Measurements from ENCODE around the gene ABHD6.
"Not testable (repeated sequence)": the region's sequence is repeated elsewhere in the genome, so short reads cannot be mapped to it uniquely, and the experiment has no call there.

ABHD6 gene

DNA sequence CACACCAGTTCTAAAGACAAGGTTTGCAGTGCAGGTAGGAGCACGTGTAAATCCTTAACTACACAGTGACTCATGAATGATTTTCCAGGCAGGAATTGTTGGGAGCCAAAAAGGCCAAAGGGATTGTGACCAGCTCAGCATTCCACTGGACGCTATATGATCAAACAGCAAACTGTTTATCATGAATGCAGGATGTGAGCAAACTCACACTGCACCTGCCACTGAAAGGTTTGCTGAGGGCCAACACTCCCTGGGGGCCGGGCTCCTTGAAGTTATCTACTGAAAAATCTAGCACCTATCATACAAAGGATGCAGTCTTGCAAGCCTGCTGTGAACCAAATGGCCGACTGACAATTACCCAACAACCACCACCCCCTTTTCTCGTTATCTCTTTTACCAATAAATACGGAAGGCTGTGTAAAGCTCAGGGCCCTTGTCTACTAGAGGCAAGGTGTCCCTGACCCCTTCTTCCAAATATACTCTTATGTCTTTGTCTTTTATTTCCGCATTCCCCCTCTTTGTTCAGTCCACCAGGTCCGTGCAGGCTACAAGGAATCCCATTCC, 15.3 kb upstream of the ABHD6 start:
- Histone ChIP-seq H3K4me3 (ENCODE audit: low read length in 2 of 2) (no peak overlapping the region), H3K36me3 (ENCODE audit: control insufficient read depth in 2 of 2, insufficient read depth in 2 of 2, low read length in 2 of 2) (no peaks in the 10 kb centered on the region), H3K4me1 (ENCODE audit: control insufficient read depth in 2 of 2, insufficient read depth in 2 of 2, low read length in 2 of 2) (peaks cover 0 to 3% of the 10 kb centered on the region in 2 donors), H3K27me3 (ENCODE audit: control insufficient read depth in 2 of 2, insufficient read depth in 2 of 2, low read length in 2 of 2) (no peaks in the 10 kb centered on the region), H3K27ac (ENCODE audit: low read depth in 2 of 2, low read length in 2 of 2) (no peak overlapping the region), H3K9me3 (ENCODE audit: control insufficient read depth in 2 of 2, low read length in 2 of 2) (no peaks in the 10 kb centered on the region), H3K9ac (ENCODE audit: low read depth in 1 of 2, low read length in 2 of 2) (no peak overlapping the region)

GRCh38 chr3:58223855-58224254, 13.7 kb upstream of the ABHD6 start:
- Histone ChIP-seq H3K9ac (ENCODE audit: low read depth in 1 of 2, low read length in 2 of 2) (no peak overlapping the region), H3K4me1 (ENCODE audit: control insufficient read depth in 2 of 2, insufficient read depth in 2 of 2, low read length in 2 of 2) (no peaks in the 10 kb centered on the region), H3K4me3 (ENCODE audit: low read length in 2 of 2) (no peak overlapping the region), H3K36me3 (ENCODE audit: control insufficient read depth in 2 of 2, insufficient read depth in 2 of 2, low read length in 2 of 2) (no peaks in the 10 kb centered on the region), H3K27me3 (ENCODE audit: control insufficient read depth in 2 of 2, insufficient read depth in 2 of 2, low read length in 2 of 2) (no peaks in the 10 kb centered on the region), H3K9me3 (ENCODE audit: control insufficient read depth in 2 of 2, low read length in 2 of 2) (no peaks in the 10 kb centered on the region), H3K27ac (ENCODE audit: low read depth in 2 of 2, low read length in 2 of 2) (no peak overlapping the region)

DNA sequence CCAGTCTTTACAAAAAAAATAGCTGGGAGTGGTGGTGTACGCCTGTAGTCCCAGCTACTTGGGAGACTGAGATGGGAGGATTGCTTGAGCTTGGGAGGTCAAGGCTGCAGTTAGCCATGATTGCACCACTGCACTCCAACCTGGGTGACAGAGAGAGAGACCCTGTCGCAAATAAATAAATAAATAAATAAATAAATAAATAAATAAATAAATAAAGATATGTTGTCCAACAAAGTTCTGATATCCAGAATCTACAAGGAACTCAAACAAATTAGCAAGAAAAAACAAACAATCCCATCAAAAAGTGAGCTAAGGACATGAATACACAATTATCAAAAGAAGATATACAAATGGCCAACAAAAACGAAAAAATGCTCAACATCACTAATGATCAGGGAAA, 9.7 kb upstream of the ABHD6 start:
- not testable (repeated sequence) for H3K36me3 ChIP-seq (ENCODE audit: control insufficient read depth in 2 of 2, insufficient read depth in 2 of 2, low read length in 2 of 2); H3K4me1 ChIP-seq (ENCODE audit: control insufficient read depth in 2 of 2, insufficient read depth in 2 of 2, low read length in 2 of 2); H3K27me3 ChIP-seq (ENCODE audit: control insufficient read depth in 2 of 2, insufficient read depth in 2 of 2, low read length in 2 of 2); H3K9ac ChIP-seq (ENCODE audit: low read depth in 1 of 2, low read length in 2 of 2); H3K9me3 ChIP-seq (ENCODE audit: control insufficient read depth in 2 of 2, low read length in 2 of 2); H3K27ac ChIP-seq (ENCODE audit: low read depth in 2 of 2, low read length in 2 of 2); H3K4me3 ChIP-seq (ENCODE audit: low read length in 2 of 2)

DNA sequence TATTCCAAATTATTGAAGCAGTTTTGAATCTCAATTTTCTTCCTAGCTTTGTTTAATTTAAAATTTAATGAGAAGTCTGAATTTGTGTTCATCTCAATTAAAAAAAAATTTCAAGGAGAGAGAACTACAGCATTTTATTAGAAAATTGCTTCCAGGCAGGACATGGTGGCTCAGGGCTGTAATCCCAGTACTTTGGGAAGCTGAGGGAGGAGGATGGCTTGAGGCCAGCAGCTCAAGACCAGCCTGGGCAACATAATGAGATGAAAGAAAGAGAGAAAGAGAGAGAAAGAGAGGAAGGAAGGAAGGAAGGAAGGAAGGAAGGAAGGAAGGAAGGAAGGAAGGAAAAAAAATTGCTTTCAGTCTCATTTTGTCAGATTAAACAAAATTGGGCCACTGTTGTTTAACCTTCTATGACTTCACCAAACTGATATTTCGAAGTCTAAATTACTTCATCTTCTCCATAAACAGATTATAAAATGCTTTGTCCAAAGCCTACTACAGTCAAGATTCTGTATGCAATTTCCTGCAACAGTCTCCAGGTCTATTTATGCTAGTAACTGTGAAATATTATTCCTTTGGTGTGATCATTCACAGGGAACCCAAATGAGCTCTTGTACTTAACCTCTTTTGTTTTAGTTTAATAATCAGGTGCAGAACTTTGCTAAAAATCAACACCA, 6.6 kb upstream of the ABHD6 start:
- Histone ChIP-seq H3K4me1 (ENCODE audit: control insufficient read depth in 2 of 2, insufficient read depth in 2 of 2, low read length in 2 of 2) (no peaks in the 10 kb centered on the region), H3K4me3 (ENCODE audit: low read length in 2 of 2) (no peak overlapping the region), H3K9ac (ENCODE audit: low read depth in 1 of 2, low read length in 2 of 2) (no peak overlapping the region), H3K27ac (ENCODE audit: low read depth in 2 of 2, low read length in 2 of 2) (no peak overlapping the region), H3K9me3 (ENCODE audit: control insufficient read depth in 2 of 2, low read length in 2 of 2) (no peaks in the 10 kb centered on the region), H3K27me3 (ENCODE audit: control insufficient read depth in 2 of 2, insufficient read depth in 2 of 2, low read length in 2 of 2) (no peaks in the 10 kb centered on the region), H3K36me3 (ENCODE audit: control insufficient read depth in 2 of 2, insufficient read depth in 2 of 2, low read length in 2 of 2) (no peaks in the 10 kb centered on the region)

GRCh38 chr3:58231666-58232065, 5.9 kb upstream of the ABHD6 start:
- H3K9me3 ChIP-seq (ENCODE audit: control insufficient read depth in 2 of 2, low read length in 2 of 2) = no peaks in the 10 kb centered on the region
- no peak overlapping the region for H3K27ac ChIP-seq (ENCODE audit: low read depth in 2 of 2, low read length in 2 of 2)
- H3K27me3 ChIP-seq (ENCODE audit: control insufficient read depth in 2 of 2, insufficient read depth in 2 of 2, low read length in 2 of 2) = no peaks in the 10 kb centered on the region
- H3K4me1 ChIP-seq (ENCODE audit: control insufficient read depth in 2 of 2, insufficient read depth in 2 of 2, low read length in 2 of 2) = peaks cover 0 to 3% of the 10 kb centered on the region in 2 donors
- no peak overlapping the region for H3K9ac ChIP-seq (ENCODE audit: low read depth in 1 of 2, low read length in 2 of 2)
- H3K4me3 ChIP-seq (ENCODE audit: low read length in 2 of 2) = no peak overlapping the region
- no peaks in the 10 kb centered on the region for H3K36me3 ChIP-seq (ENCODE audit: control insufficient read depth in 2 of 2, insufficient read depth in 2 of 2, low read length in 2 of 2)

DNA sequence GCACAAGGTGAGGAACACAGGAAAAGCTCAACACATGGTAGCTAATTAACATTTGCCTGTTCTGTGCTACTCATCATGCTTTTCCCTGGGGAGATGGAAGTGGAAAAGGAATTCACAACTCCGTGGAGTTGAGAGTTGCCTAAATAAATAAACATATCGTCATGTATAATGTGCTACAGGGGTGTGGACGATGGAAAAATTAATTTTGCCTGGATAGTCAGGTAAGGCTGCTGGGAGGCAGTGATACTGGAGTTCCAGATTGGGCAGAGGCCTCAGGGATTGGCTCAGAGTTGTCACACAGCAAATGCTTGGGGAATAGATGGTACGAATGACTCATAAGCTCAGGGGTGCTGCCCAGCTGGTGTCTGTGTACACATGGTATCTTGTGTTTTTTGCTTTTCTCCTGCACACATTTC, 3.1 kb upstream of the ABHD6 start:
- Histone ChIP-seq H3K36me3 (ENCODE audit: control insufficient read depth in 2 of 2, insufficient read depth in 2 of 2, low read length in 2 of 2) (no peaks in the 10 kb centered on the region), H3K27ac (ENCODE audit: low read depth in 2 of 2, low read length in 2 of 2) (no peak overlapping the region), H3K9me3 (ENCODE audit: control insufficient read depth in 2 of 2, low read length in 2 of 2) (no peaks in the 10 kb centered on the region), H3K4me3 (ENCODE audit: low read length in 2 of 2) (no peak overlapping the region), H3K4me1 (ENCODE audit: control insufficient read depth in 2 of 2, insufficient read depth in 2 of 2, low read length in 2 of 2) (peaks cover 12 to 15% of the 10 kb centered on the region in 2 donors), H3K27me3 (ENCODE audit: control insufficient read depth in 2 of 2, insufficient read depth in 2 of 2, low read length in 2 of 2) (no peaks in the 10 kb centered on the region), H3K9ac (ENCODE audit: low read depth in 1 of 2, low read length in 2 of 2) (no peak overlapping the region)

DNA sequence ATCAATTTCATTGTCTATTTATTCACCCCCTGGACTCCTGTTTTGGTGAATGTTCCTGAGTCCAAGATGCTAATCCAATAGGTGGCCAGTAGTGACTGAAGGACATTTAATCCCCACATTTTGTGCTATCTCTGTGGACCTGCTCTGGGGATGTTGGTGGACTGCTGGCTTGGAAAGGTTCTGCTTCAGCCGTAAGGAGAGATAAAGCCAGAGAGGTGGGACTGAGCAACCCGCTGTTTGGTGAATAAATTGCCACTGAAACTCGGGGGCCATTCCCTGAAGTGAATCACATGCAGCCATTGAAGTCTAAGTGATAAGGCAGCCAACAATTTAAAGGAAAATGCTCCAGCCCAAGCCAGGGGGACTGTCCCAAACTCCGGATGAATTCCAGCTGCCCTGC, 1.6 kb upstream of the ABHD6 start:
- Histone ChIP-seq H3K36me3 (ENCODE audit: control insufficient read depth in 2 of 2, insufficient read depth in 2 of 2, low read length in 2 of 2) (no peaks in the 10 kb centered on the region), H3K27ac (ENCODE audit: low read depth in 2 of 2, low read length in 2 of 2) (no peak overlapping the region), H3K27me3 (ENCODE audit: control insufficient read depth in 2 of 2, insufficient read depth in 2 of 2, low read length in 2 of 2) (no peaks in the 10 kb centered on the region), H3K9ac (ENCODE audit: low read depth in 1 of 2, low read length in 2 of 2) (no peak overlapping the region), H3K9me3 (ENCODE audit: control insufficient read depth in 2 of 2, low read length in 2 of 2) (no peaks in the 10 kb centered on the region), H3K4me1 (ENCODE audit: control insufficient read depth in 2 of 2, insufficient read depth in 2 of 2, low read length in 2 of 2) (peaks cover 12 to 15% of the 10 kb centered on the region in 2 donors), H3K4me3 (ENCODE audit: low read length in 2 of 2) (no peak overlapping the region)

GRCh38 chr3:58236527-58237237, 910 bp upstream of the ABHD6 start:
- H3K4me3 ChIP-seq (ENCODE audit: low read length in 2 of 2) = peak overlapping the region; percentile 76 to 93

DNA sequence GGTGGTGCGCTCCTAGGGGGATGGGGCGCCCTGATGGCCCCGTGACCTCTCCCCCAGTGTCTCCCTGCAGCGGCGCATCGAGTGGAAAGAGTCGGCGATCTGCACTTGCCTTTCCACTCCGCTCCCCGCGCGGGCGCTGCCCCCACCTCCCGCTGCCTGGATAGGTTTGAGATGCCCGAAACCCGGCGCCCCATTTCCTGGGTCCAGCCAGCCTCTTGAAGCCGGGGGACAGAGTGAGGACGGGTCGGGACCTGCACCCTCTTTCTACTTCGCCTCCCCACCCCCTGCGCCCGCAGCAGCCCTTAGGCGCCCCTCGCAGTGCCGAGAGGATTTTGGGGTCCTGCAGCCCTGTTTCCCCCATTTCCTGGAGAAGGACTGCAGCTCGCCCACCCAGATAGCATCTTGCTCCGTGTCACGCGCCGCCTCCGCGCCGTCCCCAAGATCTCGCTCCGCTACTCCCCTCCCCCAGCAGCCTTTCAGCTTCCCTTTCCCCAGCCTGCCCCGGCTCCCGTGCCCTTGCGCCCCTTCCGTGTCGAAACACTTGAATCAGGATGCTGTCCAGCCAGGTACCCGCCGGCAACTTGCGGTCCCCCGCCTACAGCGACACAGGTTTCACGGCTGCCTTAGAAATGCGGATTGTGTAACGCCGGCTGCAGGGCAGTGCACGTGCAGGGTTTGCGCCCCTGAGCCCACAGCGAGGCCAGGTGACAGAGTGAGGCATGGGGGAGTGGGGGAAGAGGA, 519 bp downstream of the ABHD6 start:
- H3K27me3 ChIP-seq (ENCODE audit: control insufficient read depth in 2 of 2, insufficient read depth in 2 of 2, low read length in 2 of 2) = no peaks in the 10 kb centered on the region
- H3K9me3 ChIP-seq (ENCODE audit: control insufficient read depth in 2 of 2, low read length in 2 of 2) = no peaks in the 10 kb centered on the region
- peak overlapping the region; percentile 70 to 83 for H3K27ac ChIP-seq (ENCODE audit: low read depth in 2 of 2, low read length in 2 of 2)
- H3K9ac ChIP-seq (ENCODE audit: low read depth in 1 of 2, low read length in 2 of 2) = peak overlapping the region; percentile 72
- no peaks in the 10 kb centered on the region for H3K36me3 ChIP-seq (ENCODE audit: control insufficient read depth in 2 of 2, insufficient read depth in 2 of 2, low read length in 2 of 2)
- peak overlapping the region; percentile 76 to 93 for H3K4me3 ChIP-seq (ENCODE audit: low read length in 2 of 2)
- peaks cover 15 to 18% of the 10 kb centered on the region in 2 donors for H3K4me1 ChIP-seq (ENCODE audit: control insufficient read depth in 2 of 2, insufficient read depth in 2 of 2, low read length in 2 of 2)

More at GRCh38 chr3:58236527-58237237, 910 bp upstream of the ABHD6 start:
- no peaks in the 10 kb centered on the region for H3K36me3 ChIP-seq (ENCODE audit: control insufficient read depth in 2 of 2, insufficient read depth in 2 of 2, low read length in 2 of 2)
- H3K9me3 ChIP-seq (ENCODE audit: control insufficient read depth in 2 of 2, low read length in 2 of 2) = no peaks in the 10 kb centered on the region
- H3K27ac ChIP-seq (ENCODE audit: low read depth in 2 of 2, low read length in 2 of 2) = peak overlapping the region; percentile 70 to 83
- peaks cover 12 to 15% of the 10 kb centered on the region in 2 donors for H3K4me1 ChIP-seq (ENCODE audit: control insufficient read depth in 2 of 2, insufficient read depth in 2 of 2, low read length in 2 of 2)
- H3K27me3 ChIP-seq (ENCODE audit: control insufficient read depth in 2 of 2, insufficient read depth in 2 of 2, low read length in 2 of 2) = no peaks in the 10 kb centered on the region
- H3K9ac ChIP-seq (ENCODE audit: low read depth in 1 of 2, low read length in 2 of 2) = peak overlapping the region; percentile 72 to 83

- H3K27ac ChIP-seq (ENCODE audit: low read depth in 2 of 2, low read length in 2 of 2) = no peak overlapping the region
- H3K4me3 ChIP-seq (ENCODE audit: low read length in 2 of 2) = peak overlapping the region; percentile 76 to 93
- H3K27me3 ChIP-seq (ENCODE audit: control insufficient read depth in 2 of 2, insufficient read depth in 2 of 2, low read length in 2 of 2) = no peaks in the 10 kb centered on the region
- peaks cover 15 to 18% of the 10 kb centered on the region in 2 donors for H3K4me1 ChIP-seq (ENCODE audit: control insufficient read depth in 2 of 2, insufficient read depth in 2 of 2, low read length in 2 of 2)
- H3K9ac ChIP-seq (ENCODE audit: low read depth in 1 of 2, low read length in 2 of 2) = no peak overlapping the region
- H3K9me3 ChIP-seq (ENCODE audit: control insufficient read depth in 2 of 2, low read length in 2 of 2) = no peaks in the 10 kb centered on the region
- no peaks in the 10 kb centered on the region for H3K36me3 ChIP-seq (ENCODE audit: control insufficient read depth in 2 of 2, insufficient read depth in 2 of 2, low read length in 2 of 2)
Measured at GRCh38 chr3:58238830-58239229, 1.2 kb downstream of the ABHD6 start.

All from mucosa of rectum (tissue), 2 donors.